Chondrocyte (in vitro differentiated cells): ENCODE data around the gene SLIT3. TPM values are rescaled to one million over a fixed set of nuclear protein-coding genes. Genes with fewer than 3 reads are reported as not detected.

Experiments
- DNase-seq: peaks from one replicate; pipeline ENCODE4 v3.0.0; 2021; ENCODE audit warnings: mixed read lengths, low spot score
- H3K27ac Mint-ChIP-seq: one replicate; pipeline ENCODE4 v1.8.0; 2021; ENCODE audit warnings: mild to moderate bottlenecking, moderate library complexity, mixed read lengths; ENCODE audit not compliant: unreplicated experiment
- H3K27me3 Mint-ChIP-seq: 2 replicates; pipeline ENCODE4 v1.8.0; 2021; ENCODE audit warnings: low read depth, mixed read lengths
- H3K36me3 Mint-ChIP-seq: 2 replicates; pipeline ENCODE4 v1.8.0; 2021; ENCODE audit warnings: low read depth, mixed read lengths
- H3K4me1 Mint-ChIP-seq: 2 replicates; pipeline ENCODE4 v1.8.0; 2021; ENCODE audit warnings: low read depth, mild to moderate bottlenecking, mixed read lengths
- H3K4me3 Mint-ChIP-seq: one replicate; pipeline ENCODE4 v1.8.0; 2021; ENCODE audit warnings: mild to moderate bottlenecking, moderate library complexity, mixed read lengths; ENCODE audit not compliant: unreplicated experiment
- H3K9me3 Mint-ChIP-seq: 2 replicates; pipeline ENCODE4 v1.8.0; 2021; ENCODE audit warnings: low read depth, mixed read lengths
- CTCF ChIP-seq: fragments of 200-600 bp; sonication (generic); IDR thresholded peaks from 2 replicates; pipeline ENCODE4 v1.5.0; 2021; ENCODE audit warnings: antibody characterized with exemption, mild to moderate bottlenecking, moderate library complexity
- total RNA-seq: library from RNA; stranded (reverse); gene quantifications from 3 replicates; pipeline ENCODE4 v1.2.1, GENCODE V29; 2021

SLIT3 gene
- total RNA-seq, 1 donor from 2014 or later = 116 TPM

DNA sequence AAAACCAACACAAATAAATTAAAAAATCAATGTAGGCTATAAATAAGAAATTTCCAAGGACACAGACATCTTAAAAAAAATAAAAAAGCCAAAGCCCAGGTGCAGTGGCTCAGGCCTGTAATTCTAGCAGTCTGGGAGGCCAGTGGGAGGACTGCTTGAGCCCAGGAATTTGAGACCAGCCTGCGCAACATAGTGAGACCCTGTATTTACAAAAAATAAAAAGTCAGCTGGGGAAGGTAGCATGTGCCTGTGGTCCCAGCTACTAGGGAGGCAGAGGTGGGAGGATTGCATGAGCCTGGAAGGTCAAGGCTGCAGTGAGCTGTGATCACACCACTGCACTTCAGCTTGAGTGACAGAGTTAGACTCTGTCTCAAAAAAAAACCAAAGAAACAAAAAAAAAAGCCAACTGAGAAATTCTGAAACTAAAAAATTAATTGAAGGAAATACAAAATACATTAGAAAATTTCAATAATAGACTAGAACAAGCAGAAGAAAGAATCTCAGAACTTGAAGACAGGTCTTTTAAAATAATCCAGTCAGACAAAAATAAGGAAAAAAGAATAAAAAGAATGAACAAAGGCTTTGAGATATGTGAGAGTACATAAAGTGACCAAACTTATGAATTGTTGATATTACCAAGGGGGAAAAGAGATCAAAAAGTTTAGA, 572.3 kb downstream of the SLIT3 start:
- peaks cover 24% of the 10 kb centered on the region for H3K36me3 Mint-ChIP-seq
- H3K4me1 Mint-ChIP-seq = no peaks in the 10 kb centered on the region
- H3K4me3 Mint-ChIP-seq = no peak overlapping the region
- H3K9me3 Mint-ChIP-seq = peaks cover 17% of the 10 kb centered on the region
- no peak for TF ChIP-seq CTCF
- no peak for DNase-seq
- no peak overlapping the region for H3K27ac Mint-ChIP-seq
- no peaks in the 10 kb centered on the region for H3K27me3 Mint-ChIP-seq

DNA sequence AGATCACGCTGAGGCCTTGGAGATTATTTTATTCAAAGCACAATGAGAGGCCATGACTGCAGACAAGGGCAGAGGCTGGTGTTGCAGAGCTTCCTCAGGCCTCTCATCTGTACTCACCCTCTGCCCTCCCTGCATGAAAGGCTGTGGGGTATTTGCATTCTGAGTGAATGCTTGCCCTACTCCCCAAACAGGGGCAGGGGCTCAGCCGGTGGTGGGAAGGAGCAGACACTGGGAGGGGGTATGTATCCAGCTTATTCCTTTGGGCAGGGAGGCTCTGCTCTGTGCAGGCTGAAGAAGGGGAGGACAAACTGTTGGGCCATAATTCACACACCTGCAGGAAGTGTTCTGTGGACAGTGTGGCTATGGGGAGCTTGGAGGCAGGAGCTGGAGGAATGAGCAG, 573.4 kb downstream of the SLIT3 start:
- TF ChIP-seq CTCF = no peak
- Mint-ChIP-seq H3K9me3 (peaks cover 17% of the 10 kb centered on the region), H3K27me3 (no peaks in the 10 kb centered on the region), H3K4me3 (no peak overlapping the region), H3K4me1 (no peaks in the 10 kb centered on the region), H3K36me3 (peaks cover 30% of the 10 kb centered on the region), H3K27ac (no peak overlapping the region)
- no peak for DNase-seq

GRCh38 chr5:168726342-168726741, 574.6 kb downstream of the SLIT3 start:
- no peak for TF ChIP-seq CTCF
- H3K9me3 Mint-ChIP-seq = peaks cover 17% of the 10 kb centered on the region
- H3K27me3 Mint-ChIP-seq = no peaks in the 10 kb centered on the region
- H3K4me1 Mint-ChIP-seq = no peaks in the 10 kb centered on the region
- no peak for DNase-seq
- H3K36me3 Mint-ChIP-seq = peaks cover 37% of the 10 kb centered on the region
- H3K4me3 Mint-ChIP-seq = no peak overlapping the region
- H3K27ac Mint-ChIP-seq = no peak overlapping the region

GRCh38 chr5:168724227-168724626, 576.7 kb downstream of the SLIT3 start:
- Mint-ChIP-seq H3K27ac (no peak overlapping the region), H3K9me3 (peaks cover 3% of the 10 kb centered on the region), H3K4me3 (no peak overlapping the region), H3K27me3 (no peaks in the 10 kb centered on the region), H3K4me1 (no peaks in the 10 kb centered on the region), H3K36me3 (peaks cover 38% of the 10 kb centered on the region)
- TF ChIP-seq CTCF = no peak
- DNase-seq = no peak

DNA sequence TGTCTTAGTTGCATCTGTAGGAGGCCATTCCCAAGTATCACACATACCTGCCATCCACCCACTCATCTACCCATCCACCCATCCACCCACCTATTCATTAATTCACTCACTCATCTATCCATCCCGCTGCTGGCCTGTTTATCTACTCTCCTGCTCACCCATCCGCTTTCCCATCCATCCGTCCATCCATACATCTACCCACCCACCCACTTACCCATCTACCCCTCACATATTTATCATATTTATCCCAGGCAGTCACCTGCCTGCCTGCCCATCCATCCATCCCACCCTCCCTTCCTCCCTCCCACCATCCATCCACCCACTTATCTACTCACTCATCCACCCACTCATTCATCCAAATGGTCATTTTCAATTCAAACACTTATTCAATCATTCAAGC, 577.9 kb downstream of the SLIT3 start:
- Mint-ChIP-seq H3K9me3 (no peaks in the 10 kb centered on the region), H3K4me3 (no peak overlapping the region), H3K27ac (no peak overlapping the region), H3K4me1 (no peaks in the 10 kb centered on the region), H3K27me3 (no peaks in the 10 kb centered on the region), H3K36me3 (peaks cover 31% of the 10 kb centered on the region)
- DNase-seq = no peak
- no peak for TF ChIP-seq CTCF
